HG03469 (cell line): ENCODE measurements around the gene ACKR3.

ENCODE experiments used
- ATAC-seq: cut with Tn5 transposase; IDR thresholded peaks from one replicate; pipeline ENCODE4 v1.9.1; 2021; ENCODE audit warnings: mild to moderate bottlenecking, moderate library complexity, moderate number of reproducible peaks; ENCODE audit not compliant: unreplicated experiment

The ACKR3 gene

DNA sequence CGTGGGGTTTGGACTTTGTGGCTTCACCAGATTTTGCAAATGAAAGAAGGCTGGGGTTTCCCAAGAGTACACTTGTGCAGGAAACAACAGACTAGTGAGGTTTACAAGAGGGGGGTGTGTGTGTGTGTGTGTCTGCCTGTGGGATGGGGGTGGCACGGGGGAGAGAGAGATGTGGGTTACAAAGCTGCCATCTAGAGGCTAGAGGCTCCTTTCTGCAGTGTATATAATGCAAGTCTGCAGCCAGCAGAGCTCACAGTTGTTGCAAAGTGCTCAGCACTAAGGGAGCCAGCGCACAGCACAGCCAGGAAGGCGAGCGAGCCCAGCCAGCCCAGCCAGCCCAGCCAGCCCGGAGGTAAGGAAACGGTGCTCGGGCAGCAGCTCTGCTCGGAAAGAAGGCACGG, at the start of gene ACKR3:
Gene ACKR3 (plus strand): TSS at position 253 of the 401 bp plus-strand sequence. CDS start 10,641 bp downstream, outside the sequence.
- peak; percentile 61 for ATAC-seq

DNA sequence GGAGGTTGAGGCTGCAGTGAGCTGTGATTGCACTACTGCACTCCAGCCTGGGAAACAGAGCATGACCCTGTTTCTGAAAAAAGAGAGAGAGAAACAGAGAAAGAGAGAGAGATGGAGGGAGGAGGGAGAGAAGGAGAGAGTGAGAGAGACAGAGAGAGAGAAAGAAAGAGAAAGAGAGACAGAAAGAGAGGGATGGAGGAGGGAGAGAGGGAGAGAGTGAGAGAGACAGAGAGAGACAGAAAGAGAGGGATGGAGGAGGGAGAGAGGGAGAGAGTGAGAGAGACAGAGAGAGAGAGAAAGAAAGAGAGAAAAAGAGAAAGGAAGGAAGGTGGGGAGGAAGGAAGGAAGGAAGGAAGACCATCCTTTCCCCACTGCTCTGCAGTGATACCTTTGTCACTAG, 48.1 kb upstream of the ACKR3 start:
- ATAC-seq: no peak

GRCh38 chr2:236523249-236523648, 46.4 kb upstream of the ACKR3 start:
- no peak for ATAC-seq

DNA sequence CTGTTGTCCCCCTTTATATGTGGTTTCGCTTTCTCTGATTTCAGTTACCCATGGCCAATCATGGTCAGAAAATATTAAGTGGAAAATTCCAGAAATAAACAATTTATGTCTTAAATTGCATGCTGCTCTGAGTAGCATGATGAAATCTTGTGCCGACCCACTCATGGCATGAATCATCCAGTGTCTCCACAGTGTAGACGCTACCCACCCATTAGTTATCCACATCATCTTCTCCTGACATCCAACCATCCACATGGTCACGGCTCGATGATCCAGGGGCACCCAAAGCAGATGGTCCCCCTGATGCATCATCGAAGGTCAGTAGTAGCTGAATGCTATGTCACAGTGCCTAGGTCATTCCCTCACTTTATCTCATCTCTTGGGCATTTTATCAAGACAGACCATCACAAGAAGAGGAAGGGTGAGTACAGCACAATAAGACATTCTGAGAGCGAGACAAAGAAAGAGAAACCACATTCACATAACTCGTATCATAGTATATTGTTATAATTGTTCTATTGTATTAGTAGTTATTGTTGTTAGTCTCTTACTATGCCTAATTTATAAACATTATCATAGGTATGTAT, 44.1 kb upstream of the ACKR3 start:
- no peak for ATAC-seq

GRCh38 chr2:236526455-236527158, 43.0 kb upstream of the ACKR3 start:
- ATAC-seq: no peak

DNA sequence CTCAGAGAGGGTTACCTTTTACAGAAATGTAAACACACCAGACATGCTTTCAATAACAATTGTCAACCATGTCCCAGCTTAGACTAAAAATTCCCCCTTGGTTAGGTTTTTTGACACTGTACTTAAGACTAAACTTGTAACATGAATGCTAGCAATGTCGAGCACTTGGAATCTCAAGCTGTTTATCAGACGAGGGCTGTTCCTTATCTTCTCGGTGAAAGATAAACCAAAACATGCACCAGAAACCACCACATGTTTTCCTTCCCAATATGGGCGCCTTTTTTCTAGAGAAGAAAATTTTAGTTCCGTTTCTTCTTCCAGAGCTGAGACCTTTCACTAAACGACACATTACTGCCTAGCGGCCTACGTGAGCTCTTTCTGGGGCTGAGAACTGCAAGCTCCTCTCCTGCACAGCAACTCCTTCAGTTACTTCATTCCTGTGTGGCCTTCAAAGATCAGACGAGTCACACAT, 42.4 kb upstream of the ACKR3 start:
- ATAC-seq: no peak

GRCh38 chr2:236529606-236530005, 40.0 kb upstream of the ACKR3 start:
- no peak for ATAC-seq

- ATAC-seq: no peak
Measured at GRCh38 chr2:236530512-236530911, 39.1 kb upstream of the ACKR3 start.

GRCh38 chr2:236531195-236531594, 38.4 kb upstream of the ACKR3 start:
- no peak for ATAC-seq

DNA sequence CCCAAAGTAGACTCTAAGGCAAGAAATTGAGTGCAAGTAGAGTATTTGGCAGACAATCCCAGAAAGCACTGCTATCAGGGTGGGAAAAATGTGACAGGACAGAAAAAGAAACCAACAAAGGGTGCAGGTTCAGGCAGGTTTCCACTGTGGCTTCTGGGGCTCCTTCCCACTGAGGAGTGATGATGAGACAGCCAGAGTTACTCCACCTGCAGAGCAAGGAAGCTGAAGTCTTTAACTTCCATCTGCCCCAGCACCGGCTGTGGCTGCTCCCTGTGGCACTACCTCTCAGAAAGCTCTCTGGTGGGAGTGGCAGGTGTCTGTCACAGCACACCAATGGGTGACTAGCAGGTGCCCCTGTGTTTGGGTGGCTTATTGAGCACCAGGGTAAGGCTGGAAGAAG, 37.6 kb upstream of the ACKR3 start:
- ATAC-seq: no peak

- no peak for ATAC-seq
Measured at GRCh38 chr2:236533343-236533742, 36.3 kb upstream of the ACKR3 start.

DNA sequence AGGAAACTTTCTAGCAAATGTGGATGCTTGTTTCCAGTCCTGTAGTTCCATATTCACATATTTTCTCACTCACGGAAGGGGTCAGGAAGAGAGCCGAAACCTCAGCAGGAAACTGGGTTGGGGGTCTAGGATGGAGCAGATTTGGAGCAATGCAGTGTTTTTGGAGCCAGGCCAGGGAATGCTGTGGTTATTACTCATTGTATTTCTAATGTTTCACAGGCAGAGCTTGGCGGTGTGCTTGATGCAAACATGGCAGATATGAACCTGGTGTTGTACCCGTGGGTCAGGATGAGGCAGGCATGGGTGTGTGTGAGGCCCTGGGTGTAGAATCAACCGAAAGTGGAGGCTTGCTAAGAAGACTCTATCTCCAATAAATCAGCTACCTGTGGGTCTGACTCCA, 34.6 kb upstream of the ACKR3 start:
- ATAC-seq: no peak

- ATAC-seq: no peak
Measured at GRCh38 chr2:236536727-236537398, 32.8 kb upstream of the ACKR3 start.

- no peak for ATAC-seq
Measured at GRCh38 chr2:236538242-236538641, 31.4 kb upstream of the ACKR3 start.

- ATAC-seq: no peak
Measured at GRCh38 chr2:236541008-236541562, 28.5 kb upstream of the ACKR3 start.

DNA sequence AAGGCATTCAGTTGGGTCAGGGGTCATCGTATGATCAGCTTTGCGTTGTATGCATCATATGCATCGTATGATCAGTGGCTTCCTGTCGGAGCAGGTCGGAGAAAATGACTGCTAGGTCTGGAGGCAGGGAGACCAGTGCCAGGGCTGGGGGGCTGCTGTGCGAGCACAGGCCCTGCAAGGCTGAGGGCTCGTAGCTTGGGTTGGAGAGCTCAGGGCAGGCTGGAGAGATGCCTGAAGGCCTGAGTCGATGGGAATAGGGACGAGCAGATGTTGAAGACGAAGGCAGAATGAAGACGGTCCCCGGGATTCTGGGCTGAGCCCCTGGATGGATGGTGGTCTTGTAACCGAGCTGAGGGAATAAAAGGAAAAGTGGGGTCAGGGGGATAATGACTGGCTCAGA, 25.3 kb upstream of the ACKR3 start:
- ATAC-seq: no peak

DNA sequence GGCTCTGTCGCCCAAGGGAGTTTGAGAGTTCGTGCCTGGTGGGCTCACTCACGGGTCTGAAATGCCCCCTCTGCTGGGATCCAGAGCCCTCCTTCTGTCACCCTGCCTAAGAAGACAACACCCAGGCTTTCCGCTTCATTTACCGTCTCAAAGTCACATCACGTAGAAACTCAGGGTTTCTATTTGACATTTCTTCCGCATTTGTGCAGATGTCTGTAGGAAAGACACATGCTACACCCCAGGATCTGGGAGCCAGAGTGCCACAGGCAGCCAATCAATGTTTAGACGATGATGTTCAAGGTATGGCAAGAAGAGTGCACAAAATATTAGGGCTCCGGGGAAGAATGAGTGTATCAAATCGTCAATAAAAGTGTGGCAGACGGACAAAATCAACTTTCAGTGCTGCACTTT, 24.4 kb upstream of the ACKR3 start:
- ATAC-seq: peak; percentile 35

DNA sequence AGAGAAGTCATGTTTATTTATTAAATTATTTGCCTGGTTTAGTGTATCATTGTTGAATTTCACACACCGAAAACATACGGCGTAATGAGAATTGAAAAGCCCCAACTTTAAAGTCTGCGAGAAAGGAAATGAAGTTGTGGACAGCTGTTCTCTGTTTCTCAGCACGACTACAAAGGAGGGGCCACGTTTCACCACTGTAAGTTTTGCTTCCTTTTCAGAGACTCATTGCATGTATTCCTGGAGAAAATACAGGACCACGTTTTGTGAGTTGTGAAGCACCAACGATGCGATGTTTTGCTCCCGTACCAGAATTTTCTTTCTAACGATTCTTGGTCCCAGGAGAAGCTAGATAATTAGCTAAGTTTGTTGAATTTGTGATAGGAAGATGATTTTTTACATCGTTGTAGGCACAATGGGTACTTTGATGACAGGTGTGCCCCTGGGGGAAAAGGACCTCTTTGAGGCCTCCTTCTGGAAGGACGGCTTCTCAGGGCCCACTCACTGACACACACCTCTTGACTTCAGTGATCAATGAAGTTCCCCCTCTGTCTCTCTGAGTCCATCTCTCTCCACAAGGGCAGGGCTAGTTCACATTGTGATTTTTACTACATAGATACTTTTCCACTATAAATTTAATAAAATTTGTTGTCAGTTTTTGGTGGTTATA, 23.7 kb upstream of the ACKR3 start:
- peak; percentile 45 for ATAC-seq

DNA sequence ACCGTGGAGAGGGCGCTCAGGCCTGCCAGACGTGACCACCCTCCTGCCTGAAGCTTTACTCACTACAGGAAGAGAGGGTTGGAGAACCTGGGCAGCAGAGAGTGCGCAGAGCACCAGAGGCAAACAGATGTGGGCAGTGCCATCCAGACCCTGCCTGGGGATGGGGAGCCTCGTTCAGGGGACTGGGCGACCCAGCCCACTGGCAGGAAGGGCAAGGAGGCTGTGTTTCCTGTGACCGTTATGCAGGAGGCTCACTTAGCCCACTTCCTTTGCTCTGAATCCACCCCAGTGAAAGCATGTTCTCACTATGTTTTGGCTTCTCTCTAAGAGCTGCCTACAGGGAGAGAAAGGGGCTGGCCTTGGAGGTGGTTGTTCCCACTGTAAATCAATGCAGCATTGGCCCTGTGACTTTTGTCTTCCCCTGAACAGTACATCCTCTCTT, 23.0 kb upstream of the ACKR3 start:
- no peak for ATAC-seq

- no peak for ATAC-seq
Measured at GRCh38 chr2:236547725-236548124, 21.9 kb upstream of the ACKR3 start.
